IMR-90 (cell line): Measurements from ENCODE around the gene URB2. TPM values are rescaled to one million over a fixed set of nuclear protein-coding genes. Genes with fewer than 3 reads are reported as not detected.
A peak's percentile ranks its signal among the peaks of the same experiment; 100 is the strongest.

Experiments
- ATAC-seq: fragments of 200-7000 bp; cut with Tn5 transposase; 2 replicates; pipeline ENCODE4 v1.9.1; 2020; ENCODE audit warnings: low read depth, mild to moderate bottlenecking, moderate library complexity
- BruUV-seq: library from RNA; stranded (reverse); fragments of 400-500 nt; replicated peaks from 2 replicates; lab custom pipeline; 2021; lab: Mats Ljungman, UMichigan
- CTCF ChIA-PET: fragments of 300-600 bp; formaldehyde crosslinking; extraction: SDS; loops from one replicate; lab custom pipeline; 2021; ENCODE audit warnings: antibody characterized with exemption; lab: Yijun Ruan, JAX
- POLR2A ChIA-PET: fragments of 300-600 bp; sonication (Branson Sonifier 250); formaldehyde crosslinking; loops from one replicate; lab custom pipeline; 2022; ENCODE audit warnings: antibody characterized with exemption; ENCODE audit not compliant: unreplicated experiment; lab: Charles Lee
- DNase-seq: peaks from one replicate; pipeline ENCODE4 v3.0.0; 2013
- H2AFZ ChIP-seq: replicated peaks from 2 replicates; pipeline ENCODE3; 2013; ENCODE audit warnings: low read length, mild to moderate bottlenecking; ENCODE audit not compliant: poor library complexity
- H2AK5ac ChIP-seq: 2 replicates; pipeline ENCODE4 v1.6.1; 2013; ENCODE audit warnings: low read depth, low read length, inconsistent platforms
- H2AK9ac ChIP-seq: replicated peaks from 2 replicates; pipeline ENCODE3; 2013; ENCODE audit warnings: mild to moderate bottlenecking, low read depth, low read length, moderate library complexity; ENCODE audit not compliant: poor library complexity
- H2BK120ac ChIP-seq: 2 replicates; pipeline ENCODE4 v1.6.1; 2013; ENCODE audit warnings: low read depth, low read length, inconsistent platforms
- H2BK15ac ChIP-seq: 3 replicates; pipeline ENCODE4 v1.6.1; 2013; ENCODE audit warnings: low read depth, low read length, inconsistent platforms
- H2BK20ac ChIP-seq: 2 replicates; pipeline ENCODE4 v1.6.1; 2013; ENCODE audit warnings: low read depth, mild to moderate bottlenecking, inconsistent platforms, low read length, moderate library complexity
- H2BK5ac ChIP-seq: 2 replicates; pipeline ENCODE4 v1.6.1; 2013; ENCODE audit warnings: mild to moderate bottlenecking, low read depth, low read length, inconsistent platforms; ENCODE audit not compliant: poor library complexity, severe bottlenecking
- H3K14ac ChIP-seq: replicated peaks from 2 replicates; pipeline ENCODE4 v1.6.1; 2013; ENCODE audit warnings: low read depth, low read length, inconsistent platforms
- H3K18ac ChIP-seq: 2 replicates; pipeline ENCODE4 v1.6.1; 2013; ENCODE audit warnings: low read depth, low read length, control low read depth
- H3K23ac ChIP-seq: 2 replicates; pipeline ENCODE4 v1.6.1; 2013; ENCODE audit warnings: low read depth, low read length, inconsistent platforms
- H3K27ac ChIP-seq: 2 replicates; pipeline ENCODE4 v1.5.1; 2013; ENCODE audit warnings: mild to moderate bottlenecking, control low read depth, low read length; ENCODE audit not compliant: insufficient read depth
- H3K27me3 ChIP-seq: 2 replicates; pipeline ENCODE4 v1.6.1; 2013; ENCODE audit warnings: low read length; ENCODE audit not compliant: control insufficient read depth, insufficient read depth
- H3K36me3 ChIP-seq: 2 replicates; pipeline ENCODE4 v1.6.1; 2013; ENCODE audit warnings: low read length, mixed read lengths; ENCODE audit not compliant: control insufficient read depth, insufficient read depth
- H3K4ac ChIP-seq: 2 replicates; pipeline ENCODE4 v1.6.1; 2013; ENCODE audit warnings: low read depth, low read length, inconsistent platforms
- H3K4me1 ChIP-seq: 2 replicates; pipeline ENCODE4 v1.6.1; 2013; ENCODE audit warnings: low read length, mixed read lengths; ENCODE audit not compliant: control insufficient read depth, insufficient read depth
- H3K4me2 ChIP-seq: 2 replicates; pipeline ENCODE4 v1.6.1; 2013; ENCODE audit warnings: low read depth, mild to moderate bottlenecking, control low read depth, low read length, moderate library complexity
- H3K4me3 ChIP-seq: 2 replicates; pipeline ENCODE4 v1.5.1; 2013; ENCODE audit warnings: low read depth, mild to moderate bottlenecking, control low read depth, low read length, moderate library complexity; ENCODE audit not compliant: insufficient read depth
- H3K56ac ChIP-seq: 2 replicates; pipeline ENCODE4 v1.6.1; 2013; ENCODE audit warnings: low read length, inconsistent platforms; ENCODE audit not compliant: insufficient read depth; ENCODE audit errors: extremely low read depth
- H3K79me1 ChIP-seq, 2 experiments: 2 replicates each; pipeline ENCODE4 v1.6.1; 2013; ENCODE audit warnings: low read length in 2 of 2, inconsistent platforms in 1 of 2, low read depth in 1 of 2
- H3K9ac ChIP-seq: 2 replicates; pipeline ENCODE4 v1.6.1; 2013; ENCODE audit warnings: low read depth, low read length, control low read depth
- H3K9me1 ChIP-seq: 2 replicates; pipeline ENCODE4 v1.6.1; 2013; ENCODE audit warnings: low read length, inconsistent platforms; ENCODE audit not compliant: insufficient read depth
- H3K9me3 ChIP-seq: 2 replicates; pipeline ENCODE4 v1.6.1; 2013; ENCODE audit warnings: low read length; ENCODE audit not compliant: control insufficient read depth, insufficient read depth
- H4K20me1 ChIP-seq: 2 replicates; pipeline ENCODE4 v1.6.1; 2013; ENCODE audit warnings: low read length, inconsistent platforms; ENCODE audit not compliant: insufficient read depth
- H4K5ac ChIP-seq: 2 replicates; pipeline ENCODE4 v1.6.1; 2013; ENCODE audit warnings: mild to moderate bottlenecking, low read depth, low read length, control low read depth
- H4K8ac ChIP-seq, 2 experiments: 2 replicates each; pipeline ENCODE4 v1.6.1; 2013; ENCODE audit warnings: low read depth in 2 of 2, low read length in 2 of 2, control low read depth in 1 of 2, inconsistent platforms in 1 of 2
- H4K91ac ChIP-seq: 2 replicates; pipeline ENCODE4 v1.6.1; 2013; ENCODE audit warnings: low read depth, low read length, inconsistent platforms; ENCODE audit not compliant: insufficient read depth
- BHLHE40 ChIP-seq: fragments of 150-350 bp; IDR thresholded peaks from 2 replicates; pipeline ENCODE4 v1.6.1; 2016; ENCODE audit warnings: mild to moderate bottlenecking, low read depth, low read length
- CEBPB ChIP-seq: IDR thresholded peaks from 2 replicates; pipeline ENCODE4 v1.6.1; 2012; ENCODE audit warnings: low read depth, low read length, improper control_type of control experiment
- CHD1 ChIP-seq: IDR thresholded peaks from 2 replicates; pipeline ENCODE4 v1.6.1; 2012; ENCODE audit warnings: low read depth, low read length, improper control_type of control experiment
- FOS ChIP-seq: fragments of 150-350 bp; IDR thresholded peaks from 2 replicates; pipeline ENCODE4 v1.6.1; 2016; ENCODE audit warnings: low read depth, low read length
- MAFK ChIP-seq: IDR thresholded peaks from 2 replicates; pipeline ENCODE4 v1.6.1; 2012; ENCODE audit warnings: low read depth, low read length, improper control_type of control experiment
- MAZ ChIP-seq: IDR thresholded peaks from 2 replicates; pipeline ENCODE4 v1.6.1; 2012; ENCODE audit warnings: low read depth, mild to moderate bottlenecking, low read length, improper control_type of control experiment, moderate library complexity, borderline replicate concordance
- MXI1 ChIP-seq: IDR thresholded peaks from 2 replicates; pipeline ENCODE4 v1.6.1; 2012; ENCODE audit warnings: low read depth, mild to moderate bottlenecking, low read length, moderate library complexity, borderline replicate concordance
- NFE2L2 ChIP-seq: fragments of 150-350 bp; IDR thresholded peaks from 2 replicates; pipeline ENCODE4 v1.6.1; 2016; ENCODE audit warnings: low read depth, mild to moderate bottlenecking, low read length
- POLR2A ChIP-seq: IDR thresholded peaks from 2 replicates; pipeline ENCODE4 v1.6.1; 2012; ENCODE audit warnings: mild to moderate bottlenecking, low read depth, low read length
- RAD21 ChIP-seq: IDR thresholded peaks from 2 replicates; pipeline ENCODE4 v1.6.1; 2012; ENCODE audit warnings: low read length, improper control_type of control experiment
- RCOR1 ChIP-seq: IDR thresholded peaks from 2 replicates; pipeline ENCODE4 v1.6.1; 2012; ENCODE audit warnings: mild to moderate bottlenecking, low read length, improper control_type of control experiment; ENCODE audit not compliant: insufficient replicate concordance
- RFX5 ChIP-seq: IDR thresholded peaks from 2 replicates; pipeline ENCODE4 v1.8.0; 2012; ENCODE audit warnings: low read depth, mild to moderate bottlenecking, low read length, moderate library complexity
- SMC3 ChIP-seq: fragments of 150-350 bp; IDR thresholded peaks from 2 replicates; pipeline ENCODE4 v1.6.1; 2016; ENCODE audit warnings: low read depth, mild to moderate bottlenecking, antibody characterized with exemption, low read length, moderate library complexity
- USF2 ChIP-seq: fragments of 150-350 bp; IDR thresholded peaks from 2 replicates; pipeline ENCODE4 v1.6.1; 2017; ENCODE audit warnings: mild to moderate bottlenecking, antibody characterized with exemption, low read length, low read depth
- WGBS, 2 experiments: methylation state at CpG; one replicate each; pipeline versions ENCODE4 v1.1.5 to v1.1.7; 2013; ENCODE audit warnings: missing lambda C conversion rate in 2 of 2; ENCODE audit not compliant: insufficient read length in 1 of 2; ENCODE audit errors: extremely low coverage in 2 of 2; 5-methylcytosine and 5-hydroxymethylcytosine counted together
- dilution Hi-C: fragments of 300-500 bp; cut with HindIII; formaldehyde crosslinking; loops from one replicate; pipeline ENCODE4 v1.14.3; 2018; ENCODE audit warnings: low sequenced_read_pairs; ENCODE audit not compliant: unreplicated experiment
- in situ Hi-C: fragments of 300-500 bp; cut with MboI; formaldehyde crosslinking; loops from 3 replicates; pipeline ENCODE4 v1.14.3; 2019; ENCODE audit warnings: low sequenced_read_pairs, inconsistent platforms, mixed read lengths
- intact Hi-C: fragments of 100-400 bp; cut with micrococcal nuclease; formaldehyde crosslinking; loops from 2 replicates; pipeline ENCODE4 v1.10.0; 2022
- polyA plus RNA-seq, 3 experiments: library from polyadenylated mRNA; depleted of rRNA; stranded (reverse); fragments of >200 nt; gene quantifications; 2 replicates each; pipeline ENCODE4 v1.2.3, GENCODE V29; 2012; ENCODE audit warnings: low replicate concordance in 1 of 3
- total RNA-seq: library from RNA; depleted of rRNA; stranded (reverse); fragments of >200 nt; gene quantifications from 2 replicates; pipeline ENCODE4 v1.2.3, GENCODE V29; 2012
- TF ChIP-seq, protein P1 (sequence below): conservative IDR thresholded peaks from 2 replicates; pipeline ENCODE4 v1.5.1; 2012; ENCODE audit warnings: mild to moderate bottlenecking, low read depth, low read length, improper control_type of control experiment
- TF ChIP-seq, protein P2 (sequence below): fragments of 150-350 bp; IDR thresholded peaks from 2 replicates; pipeline ENCODE4 v1.6.1; 2016; ENCODE audit warnings: low read depth, mild to moderate bottlenecking, low read length, moderate library complexity, borderline replicate concordance

The URB2 gene
- total and polyA plus RNA-seq, 2 of the 4 experiments (the other 2 are of a cell fraction) = 5.9 to 15.4 TPM

GRCh38 chr1:229593800-229594199 lies 32.2 kb upstream of the URB2 start:
- peaks cover 15% of the 10 kb centered on the region for H3K36me3 ChIP-seq
- POLR2A ChIA-PET = no interaction called here
- no peak overlapping the region for H2AK5ac ChIP-seq
- no peak overlapping the region for H3K4me2 ChIP-seq
- H4K8ac ChIP-seq = no peak overlapping the region
- no peak overlapping the region for H3K9ac ChIP-seq
- H3K4ac ChIP-seq = no peak overlapping the region
- no peak overlapping the region for H4K91ac ChIP-seq
- ATAC-seq (no peak), DNase-seq (no peak)
- CTCF ChIA-PET = no interaction called here
- no peak overlapping the region for H3K14ac ChIP-seq
- no peak overlapping the region for H2BK120ac ChIP-seq
- H2AFZ ChIP-seq = no peak overlapping the region
- no peak overlapping the region for H2BK15ac ChIP-seq
- peaks cover 9% of the 10 kb centered on the region for H4K20me1 ChIP-seq
- peaks cover 26 to 37% of the 10 kb centered on the region in 2 experiments for H3K79me1 ChIP-seq
- no CpG with 5 or more reads among the region's 12 CpGs for WGBS, 2 experiments
- in situ Hi-C loops = no loop called here
- peak overlapping the region; percentile 30 for H2AK9ac ChIP-seq
- H3K27ac ChIP-seq = no peak overlapping the region
- dilution Hi-C loops = no loop called here
- BruUV-seq = no TSS peak
- H3K56ac ChIP-seq = no peak overlapping the region
- H4K5ac ChIP-seq = no peak overlapping the region
- H3K4me3 ChIP-seq = no peak overlapping the region
- TF ChIP-seq FOS = no peak
- TF ChIP-seq USF2 = no peak
- TF ChIP-seq, protein P1, sequence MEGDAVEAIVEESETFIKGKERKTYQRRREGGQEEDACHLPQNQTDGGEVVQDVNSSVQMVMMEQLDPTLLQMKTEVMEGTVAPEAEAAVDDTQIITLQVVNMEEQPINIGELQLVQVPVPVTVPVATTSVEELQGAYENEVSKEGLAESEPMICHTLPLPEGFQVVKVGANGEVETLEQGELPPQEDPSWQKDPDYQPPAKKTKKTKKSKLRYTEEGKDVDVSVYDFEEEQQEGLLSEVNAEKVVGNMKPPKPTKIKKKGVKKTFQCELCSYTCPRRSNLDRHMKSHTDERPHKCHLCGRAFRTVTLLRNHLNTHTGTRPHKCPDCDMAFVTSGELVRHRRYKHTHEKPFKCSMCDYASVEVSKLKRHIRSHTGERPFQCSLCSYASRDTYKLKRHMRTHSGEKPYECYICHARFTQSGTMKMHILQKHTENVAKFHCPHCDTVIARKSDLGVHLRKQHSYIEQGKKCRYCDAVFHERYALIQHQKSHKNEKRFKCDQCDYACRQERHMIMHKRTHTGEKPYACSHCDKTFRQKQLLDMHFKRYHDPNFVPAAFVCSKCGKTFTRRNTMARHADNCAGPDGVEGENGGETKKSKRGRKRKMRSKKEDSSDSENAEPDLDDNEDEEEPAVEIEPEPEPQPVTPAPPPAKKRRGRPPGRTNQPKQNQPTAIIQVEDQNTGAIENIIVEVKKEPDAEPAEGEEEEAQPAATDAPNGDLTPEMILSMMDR = no peak
- TF ChIP-seq RFX5 = no peak
- TF ChIP-seq, protein P2, sequence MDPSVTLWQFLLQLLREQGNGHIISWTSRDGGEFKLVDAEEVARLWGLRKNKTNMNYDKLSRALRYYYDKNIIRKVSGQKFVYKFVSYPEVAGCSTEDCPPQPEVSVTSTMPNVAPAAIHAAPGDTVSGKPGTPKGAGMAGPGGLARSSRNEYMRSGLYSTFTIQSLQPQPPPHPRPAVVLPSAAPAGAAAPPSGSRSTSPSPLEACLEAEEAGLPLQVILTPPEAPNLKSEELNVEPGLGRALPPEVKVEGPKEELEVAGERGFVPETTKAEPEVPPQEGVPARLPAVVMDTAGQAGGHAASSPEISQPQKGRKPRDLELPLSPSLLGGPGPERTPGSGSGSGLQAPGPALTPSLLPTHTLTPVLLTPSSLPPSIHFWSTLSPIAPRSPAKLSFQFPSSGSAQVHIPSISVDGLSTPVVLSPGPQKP = no peak
- TF ChIP-seq NFE2L2 = no peak
- no peak for TF ChIP-seq CHD1
- no peak for TF ChIP-seq MXI1
- no peak for TF ChIP-seq RAD21
- no peak for TF ChIP-seq MAZ
- TF ChIP-seq SMC3 = no peak
- no peak for TF ChIP-seq CEBPB
- TF ChIP-seq BHLHE40 = no peak
- no peak for TF ChIP-seq RCOR1
- no peak for TF ChIP-seq POLR2A
- TF ChIP-seq MAFK = no peak
- no peaks in the 10 kb centered on the region for H3K9me3 ChIP-seq
- H3K18ac ChIP-seq = no peak overlapping the region
- H3K23ac ChIP-seq = no peak overlapping the region
- no peaks in the 10 kb centered on the region for H3K27me3 ChIP-seq
- intact Hi-C loops = no loop called here
- H3K9me1 ChIP-seq = peaks cover 11% of the 10 kb centered on the region
- H2BK5ac ChIP-seq = no peak overlapping the region
- H3K4me1 ChIP-seq = peaks cover 10% of the 10 kb centered on the region
- H2BK20ac ChIP-seq = no peak overlapping the region
